B cell (primary cell): Measurements from ENCODE around the gene TNRC6B. TPM values are rescaled to one million over a fixed set of nuclear protein-coding genes. Genes with fewer than 3 reads are reported as not detected.

Experiments used
- ATAC-seq: fragments of 200-7000 bp; cut with Tn5 transposase; one replicate; pipeline ENCODE4 v1.10.0; 2021; ENCODE audit warnings: low read depth, mild to moderate bottlenecking, moderate number of reproducible peaks, moderate library complexity
- CTCF ChIA-PET: fragments of 350-600 bp; sonication (Branson Sonifier 250); formaldehyde crosslinking; loops from one replicate; lab custom pipeline; 2021; ENCODE audit warnings: antibody characterized with exemption, inconsistent platforms; lab: Charles Lee
- POLR2A ChIA-PET: fragments of 350-600 bp; sonication (Branson Sonifier 250); formaldehyde crosslinking; loops from one replicate; lab custom pipeline; 2021; ENCODE audit warnings: antibody characterized with exemption; lab: Charles Lee
- DNase-seq: peaks from one replicate; pipeline ENCODE4 v3.0.0; 2013
- H2AFZ ChIP-seq: 2 replicates; pipeline ENCODE4 v1.6.1; 2012; ENCODE audit warnings: mild to moderate bottlenecking, low read depth, low read length; ENCODE audit not compliant: insufficient read depth, poor library complexity, severe bottlenecking
- H3K27ac ChIP-seq, 2 donors: 1 replicate in 1 of 2; 2 replicates in 1 of 2; pipeline ENCODE4 v1.5.1; 2012 to 2013; ENCODE audit warnings: low read length in 2 of 2, mild to moderate bottlenecking in 2 of 2, moderate library complexity in 1 of 2
- H3K27me3 ChIP-seq, 4 experiments: fragments of 200-600 bp in 1 of 4; sonication (generic) in 1 of 4; replicated peaks in 1 of 4; 1 replicate in 2 of 4; 2 replicates in 2 of 4; pipeline versions ENCODE4 v1.6.1 to v1.7.0; 2013 to 2016; ENCODE audit warnings: low read length in 3 of 4, mild to moderate bottlenecking in 2 of 4, mixed read lengths in 1 of 4, moderate library complexity in 1 of 4; ENCODE audit not compliant: insufficient read depth in 4 of 4, control insufficient read depth in 3 of 4; ENCODE audit errors: control extremely low read depth in 1 of 4
- H3K36me3 ChIP-seq, 2 experiments: replicated peaks in 1 of 2; 1 replicate in 1 of 2; 2 replicates in 1 of 2; pipeline versions ENCODE4 v1.6.1 to v1.7.1; 2013; ENCODE audit warnings: low read length in 1 of 2; ENCODE audit not compliant: insufficient read depth in 2 of 2, control insufficient read depth in 1 of 2; ENCODE audit errors: control extremely low read depth in 1 of 2, extremely low read depth in 1 of 2
- H3K4me1 ChIP-seq, 2 donors: fragments of 200-600 bp in 1 of 2; sonication (generic) in 1 of 2; 1 replicate in 1 of 2; 2 replicates in 1 of 2; pipeline versions ENCODE4 v1.5.1 to v1.6.1; 2013 to 2017; ENCODE audit warnings: low read length in 2 of 2; ENCODE audit not compliant: control insufficient read depth in 2 of 2, insufficient read depth in 2 of 2
- H3K4me2 ChIP-seq: replicated peaks from 2 replicates; pipeline ENCODE3; 2012; ENCODE audit warnings: mild to moderate bottlenecking, low read depth, low read length; ENCODE audit not compliant: poor library complexity, severe bottlenecking
- H3K4me3 ChIP-seq, 5 experiments: fragments of 200-600 bp in 1 of 5; sonication (generic) in 1 of 5; 1 replicate in 3 of 5; 2 replicates in 2 of 5; pipeline versions ENCODE4 v1.5.1 to v1.7.0; 2011 to 2016; ENCODE audit warnings: low read length in 4 of 5, mild to moderate bottlenecking in 4 of 5, low read depth in 2 of 5, control low read depth in 1 of 5, moderate library complexity in 1 of 5; ENCODE audit not compliant: insufficient read depth in 1 of 5; ENCODE audit errors: control extremely low read depth in 1 of 5, extremely low read depth in 1 of 5
- H3K79me2 ChIP-seq: fragments of 200-600 bp; sonication (generic); one replicate; pipeline ENCODE4 v1.6.0; 2016; ENCODE audit warnings: low read length; ENCODE audit not compliant: control insufficient read depth, insufficient read depth
- H3K9ac ChIP-seq: fragments of 200-600 bp; sonication (generic); 2 replicates; pipeline ENCODE4 v1.6.1; 2017; ENCODE audit warnings: mild to moderate bottlenecking, low read length, moderate library complexity
- H3K9me3 ChIP-seq, 3 donors: one replicate each; pipeline versions ENCODE4 v1.6.1 to v1.7.1; 2013; ENCODE audit warnings: low read length in 2 of 3; ENCODE audit not compliant: control insufficient read depth in 2 of 3, insufficient read depth in 1 of 3; ENCODE audit errors: control extremely low read depth in 1 of 3
- H4K20me1 ChIP-seq: 2 replicates; pipeline ENCODE4 v1.6.0; 2012; ENCODE audit warnings: mild to moderate bottlenecking, low read length; ENCODE audit not compliant: insufficient read depth, control insufficient read depth, poor library complexity, severe bottlenecking
- H3K27ac Mint-ChIP-seq: one replicate; pipeline ENCODE4 v1.8.0; 2021; ENCODE audit warnings: mixed read lengths
- H3K27me3 Mint-ChIP-seq: one replicate; pipeline ENCODE4 v1.8.0; 2021; ENCODE audit warnings: mixed read lengths
- H3K4me1 Mint-ChIP-seq: one replicate; pipeline ENCODE4 v1.8.0; 2021; ENCODE audit warnings: mixed read lengths
- H3K4me3 Mint-ChIP-seq: one replicate; pipeline ENCODE4 v1.8.0; 2021; ENCODE audit warnings: mixed read lengths
- H3K9me3 Mint-ChIP-seq: one replicate; pipeline ENCODE4 v1.8.0; 2022; ENCODE audit warnings: mixed read lengths; ENCODE audit not compliant: insufficient read depth
- EZH2 ChIP-seq: IDR thresholded peaks from 2 replicates; pipeline ENCODE4 v1.6.1; 2012; ENCODE audit warnings: borderline replicate concordance, low read depth, mild to moderate bottlenecking, moderate library complexity, low read length; ENCODE audit not compliant: insufficient read depth, poor library complexity, severe bottlenecking
- WGBS: methylation state at CpG from one replicate; pipeline ENCODE4 v1.1.5; 2013; ENCODE audit warnings: missing lambda C conversion rate; ENCODE audit not compliant: insufficient coverage; 5-methylcytosine and 5-hydroxymethylcytosine counted together
- intact Hi-C: fragments of 100-400 bp; cut with micrococcal nuclease; formaldehyde crosslinking; loops from one replicate; pipeline ENCODE4 v1.10.0; 2022
- polyA plus RNA-seq: library from polyadenylated mRNA; depleted of rRNA; stranded (reverse); fragments of >200 nt; gene quantifications from 2 replicates; pipeline ENCODE4 v1.2.3, GENCODE V29; 2012
- total RNA-seq, 2 donors: library from RNA; stranded (reverse); fragments of 120-200 nt in 1 of 2; gene quantifications; 1 replicate in 1 of 2; 2 replicates in 1 of 2; pipeline versions ENCODE4 v1.2.3 to v1.2.4, GENCODE V29; 2013 to 2022
- TF ChIP-seq, protein P1 (sequence below): fragments of 200-600 bp; IDR thresholded peaks from one replicate; pipeline ENCODE4 v1.8.0; 2022; ENCODE audit warnings: antibody characterized with exemption, mild to moderate bottlenecking

TNRC6B gene
- total and polyA plus RNA-seq, 2 donors (not counting 1 experiment from before 2014, with no cell fraction given) = 28.8 to 210 TPM

GRCh38 chr22:40330086-40330485 lies 152.4 kb downstream of the TNRC6B start:
- peaks cover 9 to 12% of the 10 kb centered on the region in 2 donors for H3K4me1 ChIP-seq
- no peak for TF ChIP-seq EZH2
- H3K27me3 Mint-ChIP-seq = no peaks in the 10 kb centered on the region
- WGBS = 71% methylated on average over 4 of the region's 4 CpGs
- no peaks in the 10 kb centered on the region for H3K9me3 ChIP-seq
- no peak overlapping the region for H3K4me3 ChIP-seq
- H3K4me2 ChIP-seq = no peak overlapping the region
- H3K27me3 ChIP-seq = no peaks in the 10 kb centered on the region
- POLR2A ChIA-PET = no interaction called here
- H3K27ac ChIP-seq = no peak overlapping the region
- H3K27ac Mint-ChIP-seq = no peak overlapping the region
- CTCF ChIA-PET = interaction anchor here (0.8 to 1.3 kb wide), 3 partner anchors 16 to 19 kb away, joined by 3 to 4 read pairs (median 3); partner anchors contain the start of gene ADSL
- H3K9me3 Mint-ChIP-seq = no peaks in the 10 kb centered on the region
- H3K9ac ChIP-seq = no peak overlapping the region
- no peak overlapping the region for H3K4me3 Mint-ChIP-seq
- no peaks in the 10 kb centered on the region for H4K20me1 ChIP-seq
- no peak overlapping the region for H2AFZ ChIP-seq
- ATAC-seq = no peak
- peaks cover 0 to 44% of the 10 kb centered on the region in 2 experiments for H3K36me3 ChIP-seq
- H3K4me1 Mint-ChIP-seq = peaks cover 20% of the 10 kb centered on the region
- H3K79me2 ChIP-seq = no peaks in the 10 kb centered on the region
- no peak for DNase-seq
- intact Hi-C loops = no loop called here

- TF ChIP-seq EZH2 = no peak
- TF ChIP-seq, protein P1, sequence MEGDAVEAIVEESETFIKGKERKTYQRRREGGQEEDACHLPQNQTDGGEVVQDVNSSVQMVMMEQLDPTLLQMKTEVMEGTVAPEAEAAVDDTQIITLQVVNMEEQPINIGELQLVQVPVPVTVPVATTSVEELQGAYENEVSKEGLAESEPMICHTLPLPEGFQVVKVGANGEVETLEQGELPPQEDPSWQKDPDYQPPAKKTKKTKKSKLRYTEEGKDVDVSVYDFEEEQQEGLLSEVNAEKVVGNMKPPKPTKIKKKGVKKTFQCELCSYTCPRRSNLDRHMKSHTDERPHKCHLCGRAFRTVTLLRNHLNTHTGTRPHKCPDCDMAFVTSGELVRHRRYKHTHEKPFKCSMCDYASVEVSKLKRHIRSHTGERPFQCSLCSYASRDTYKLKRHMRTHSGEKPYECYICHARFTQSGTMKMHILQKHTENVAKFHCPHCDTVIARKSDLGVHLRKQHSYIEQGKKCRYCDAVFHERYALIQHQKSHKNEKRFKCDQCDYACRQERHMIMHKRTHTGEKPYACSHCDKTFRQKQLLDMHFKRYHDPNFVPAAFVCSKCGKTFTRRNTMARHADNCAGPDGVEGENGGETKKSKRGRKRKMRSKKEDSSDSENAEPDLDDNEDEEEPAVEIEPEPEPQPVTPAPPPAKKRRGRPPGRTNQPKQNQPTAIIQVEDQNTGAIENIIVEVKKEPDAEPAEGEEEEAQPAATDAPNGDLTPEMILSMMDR = no peak
- Mint-ChIP-seq H3K27me3 (no peaks in the 10 kb centered on the region), H3K4me1 (peaks cover 20% of the 10 kb centered on the region), H3K9me3 (no peaks in the 10 kb centered on the region), H3K27ac (no peak overlapping the region), H3K4me3 (no peak overlapping the region)
- Histone ChIP-seq H3K9ac (no peak overlapping the region), H3K36me3 (peaks cover 0 to 39% of the 10 kb centered on the region in 2 experiments), H3K27ac (no peak overlapping the region), H3K4me1 (peaks cover 10 to 15% of the 10 kb centered on the region in 2 donors), H3K4me2 (no peak overlapping the region), H3K9me3 (no peaks in the 10 kb centered on the region), H3K79me2 (no peaks in the 10 kb centered on the region), H3K4me3 (no peak overlapping the region), H3K27me3 (no peaks in the 10 kb centered on the region), H2AFZ (no peak overlapping the region), H4K20me1 (no peaks in the 10 kb centered on the region)
- ATAC-seq = no peak
- 86% methylated on average over 8 of the region's 10 CpGs for WGBS
- no peak for DNase-seq
- intact Hi-C loops = no loop called here
- POLR2A ChIA-PET = interaction anchor here (0.5 kb wide), 1 partner anchor 123 kb away, joined by 5 read pairs; no protein-coding TSS in a partner anchor
- CTCF ChIA-PET = interaction anchor here (1.3 kb wide), 1 partner anchor 16 kb away, joined by 4 read pairs; the partner anchor contains the start of gene ADSL
Observed at GRCh38 chr22:40330615-40331014, 152.9 kb downstream of the TNRC6B start.
